ENCODE data around the gene C12orf42.

C12orf42 gene

DNA sequence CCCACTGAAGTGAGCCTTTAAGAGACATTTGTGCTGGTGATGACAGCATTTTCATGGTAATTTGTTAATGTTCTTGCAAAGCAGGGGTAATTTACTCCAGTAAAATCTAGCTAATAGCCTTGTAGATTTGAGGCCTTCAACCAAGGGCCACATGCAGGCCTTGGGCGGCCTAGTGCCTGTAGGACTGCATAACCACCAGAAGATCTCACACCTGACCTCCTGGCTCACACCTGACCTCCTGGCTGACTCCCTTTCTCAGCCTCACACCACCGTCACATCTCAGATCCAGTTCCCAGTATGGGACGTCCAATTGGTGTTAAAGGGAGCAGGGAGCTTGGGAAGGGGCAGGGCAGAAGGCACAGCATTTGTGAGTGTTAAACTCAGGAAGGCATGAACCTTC, 26.9 kb downstream of the C12orf42 start:
- no peak for TF ChIP-seq GATA3 (IDR thresholded peaks at IDR 0.05; ENCODE audit: low read depth, low read length)
- no peak for TF ChIP-seq GATA2 (IDR thresholded peaks at IDR 0.05; ENCODE audit: low read depth, low read length)

DNA sequence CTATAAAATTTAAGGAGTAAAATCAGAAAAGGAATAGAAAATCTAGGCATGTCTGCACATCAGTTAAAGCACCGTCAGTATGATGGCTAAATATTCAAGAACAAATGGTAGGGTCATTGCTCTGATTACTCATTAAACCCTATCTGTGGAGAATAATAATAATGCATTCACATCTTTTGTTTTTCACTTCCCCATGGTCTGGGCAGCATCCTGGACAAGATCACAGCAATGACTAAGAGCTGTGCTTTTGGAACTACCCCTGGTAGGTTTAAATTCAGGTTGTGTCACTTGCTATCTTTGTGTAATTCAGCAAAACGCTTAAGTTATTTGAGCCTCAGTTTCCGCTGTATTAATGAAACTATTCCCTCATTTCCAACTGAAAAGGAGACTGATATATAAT, 33.1 kb downstream of the C12orf42 start:
- TF ChIP-seq GATA3 (IDR thresholded peaks at IDR 0.05; ENCODE audit: low read depth, low read length) (no peak), GATA2 (IDR thresholded peaks at IDR 0.05; ENCODE audit: low read depth, low read length) (no peak)

- TF ChIP-seq GATA2 (IDR thresholded peaks at IDR 0.05; ENCODE audit: low read depth, low read length), result no peak
- TF ChIP-seq GATA3 (IDR thresholded peaks at IDR 0.05; ENCODE audit: low read depth, low read length), result no peak
These were observed 38.3 kb downstream of the C12orf42 start for GRCh38 chr12:103457471-103457870.

GRCh38 chr12:103456006-103456405, 39.8 kb downstream of the C12orf42 start:
- no peak for TF ChIP-seq GATA2 (IDR thresholded peaks at IDR 0.05; ENCODE audit: low read depth, low read length)
- TF ChIP-seq GATA3 (IDR thresholded peaks at IDR 0.05; ENCODE audit: low read depth, low read length), result no peak

DNA sequence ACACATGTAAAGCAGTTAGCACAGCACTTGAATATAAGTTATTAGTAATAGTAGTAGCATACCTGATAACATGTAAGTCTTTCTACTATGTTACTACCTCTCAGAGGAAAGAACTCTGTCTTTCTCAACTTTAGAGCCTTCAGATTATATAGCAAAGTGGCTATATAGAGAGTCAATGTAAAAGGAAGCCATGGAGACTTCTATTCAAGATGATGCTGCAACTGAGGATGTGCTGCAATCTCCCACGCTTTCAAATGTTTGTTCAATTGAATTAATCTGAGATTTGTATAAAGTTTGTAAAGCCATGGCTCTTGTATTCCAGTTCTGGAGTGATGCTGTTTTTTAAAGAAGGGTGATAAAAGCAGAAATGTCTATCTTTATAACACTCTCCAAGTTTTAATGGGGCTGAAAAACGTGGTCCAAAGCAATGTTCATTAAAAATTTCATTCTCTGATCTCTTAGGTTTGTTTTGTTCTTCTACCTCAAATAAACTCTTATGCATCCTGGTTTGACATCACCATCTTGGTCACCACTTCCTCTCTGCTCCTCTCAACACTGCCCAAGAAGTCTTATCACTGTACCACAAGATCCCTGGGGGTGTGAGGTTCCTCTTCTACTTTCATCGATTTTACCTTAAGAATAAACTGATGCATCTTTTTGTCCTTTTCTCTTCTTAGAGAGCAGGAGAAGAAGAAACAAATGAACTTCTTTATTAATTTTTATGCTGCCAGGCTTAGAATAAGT, 40.6 kb downstream of the C12orf42 start:
- no peak for TF ChIP-seq GATA2 (IDR thresholded peaks at IDR 0.05; ENCODE audit: low read depth, low read length)
- TF ChIP-seq GATA3 (IDR thresholded peaks at IDR 0.05; ENCODE audit: low read depth, low read length), result no peak

- TF ChIP-seq GATA2 (IDR thresholded peaks at IDR 0.05; ENCODE audit: low read depth, low read length) (no peak), GATA3 (IDR thresholded peaks at IDR 0.05; ENCODE audit: low read depth, low read length) (no peak)
These were observed 50.8 kb downstream of the C12orf42 start for GRCh38 chr12:103444983-103445382.

- no peak for TF ChIP-seq GATA3 (IDR thresholded peaks at IDR 0.05; ENCODE audit: low read depth, low read length)
- TF ChIP-seq GATA2 (IDR thresholded peaks at IDR 0.05; ENCODE audit: low read depth, low read length), result no peak
These were observed 52.9 kb downstream of the C12orf42 start for GRCh38 chr12:103442822-103443221.

GRCh38 chr12:103442182-103442555, 53.6 kb downstream of the C12orf42 start:
- TF ChIP-seq GATA3 (IDR thresholded peaks at IDR 0.05; ENCODE audit: low read depth, low read length) (no peak), GATA2 (IDR thresholded peaks at IDR 0.05; ENCODE audit: low read depth, low read length) (no peak)

- TF ChIP-seq GATA3 (IDR thresholded peaks at IDR 0.05; ENCODE audit: low read depth, low read length) (no peak), GATA2 (IDR thresholded peaks at IDR 0.05; ENCODE audit: low read depth, low read length) (no peak)
These were observed 54.2 kb downstream of the C12orf42 start for GRCh38 chr12:103441437-103442181.

DNA sequence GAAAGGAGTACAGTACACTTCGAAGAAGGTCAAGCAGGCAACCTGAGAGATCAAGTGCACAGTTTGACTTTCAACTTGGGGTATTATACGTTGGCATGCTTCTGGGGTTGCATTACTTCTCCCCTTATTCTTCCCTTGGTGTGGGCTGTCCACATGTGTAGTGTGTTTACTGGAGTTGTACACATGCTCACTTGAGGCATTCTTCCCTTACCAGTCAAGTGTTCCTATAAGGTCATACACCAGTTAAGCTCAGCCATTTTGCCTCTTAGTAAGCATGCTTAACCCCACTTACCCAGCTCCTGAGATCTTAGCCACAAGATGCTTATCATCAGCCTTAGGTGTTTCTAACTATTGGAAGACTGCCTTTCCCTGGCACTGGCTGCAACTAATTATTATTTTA, 63.8 kb downstream of the C12orf42 start:
- TF ChIP-seq GATA3 (IDR thresholded peaks at IDR 0.05; ENCODE audit: low read depth, low read length) (no peak), GATA2 (IDR thresholded peaks at IDR 0.05; ENCODE audit: low read depth, low read length) (no peak)

- TF ChIP-seq GATA3 (IDR thresholded peaks at IDR 0.05; ENCODE audit: low read depth, low read length), result no peak
- no peak for TF ChIP-seq GATA2 (IDR thresholded peaks at IDR 0.05; ENCODE audit: low read depth, low read length)
These were observed 64.4 kb downstream of the C12orf42 start for GRCh38 chr12:103431387-103431786.

GRCh38 chr12:103423516-103423910, 72.3 kb downstream of the C12orf42 start:
- 0 out of 2 replicates have a peak, but pooled peaks have one; percentile 11 for TF ChIP-seq GATA3 (IDR thresholded peaks at IDR 0.05; ENCODE audit: low read depth, low read length)
- no peak for TF ChIP-seq GATA2 (IDR thresholded peaks at IDR 0.05; ENCODE audit: low read depth, low read length)

GRCh38 chr12:103422746-103423515, 72.8 kb downstream of the C12orf42 start:
- peak; percentile 91 for TF ChIP-seq GATA3 (IDR thresholded peaks at IDR 0.05; ENCODE audit: low read depth, low read length)
- TF ChIP-seq GATA2 (IDR thresholded peaks at IDR 0.05; ENCODE audit: low read depth, low read length), result peak; percentile 92

- TF ChIP-seq GATA2 (IDR thresholded peaks at IDR 0.05; ENCODE audit: low read depth, low read length), result no peak
- no peak for TF ChIP-seq GATA3 (IDR thresholded peaks at IDR 0.05; ENCODE audit: low read depth, low read length)
These were observed 73.4 kb downstream of the C12orf42 start for GRCh38 chr12:103422328-103422727.

Data from SH-SY5Y (cell line).